A549 (cell line): Measurements from ENCODE around the gene JAM3. TPM values are rescaled to one million over a fixed set of nuclear protein-coding genes. Genes with fewer than 3 reads are reported as not detected.

ENCODE experiments used
- ATAC-seq, 2 experiments: fragments of 200-7000 bp in 1 of 2; fragments of >200 bp in 1 of 2; cut with Nextera tagmentation in 1 of 2; cut with Tn5 transposase in 1 of 2; 3 replicates each; pipeline versions ENCODE4 v1.8.0 to v1.9.1; 2018 to 2020; ENCODE audit warnings: mild to moderate bottlenecking in 1 of 2, moderate library complexity in 1 of 2
- CTCF ChIA-PET: fragments of 300-600 bp; sonication (Branson Sonifier 250); formaldehyde crosslinking; extraction: SDS; loops from one replicate; lab custom pipeline; 2021; ENCODE audit warnings: antibody characterized with exemption, inconsistent platforms; lab: Yijun Ruan, JAX
- POLR2A ChIA-PET: fragments of 350-600 bp; formaldehyde crosslinking; extraction: SDS; loops from one replicate; lab custom pipeline; 2021; ENCODE audit warnings: antibody characterized with exemption, inconsistent platforms; lab: Yijun Ruan, JAX
- DNase-seq, 2 experiments: peaks; one replicate each; pipeline versions ENCODE4 v3.0.0 to v3.0.0-alpha.2; 2011 to 2016; ENCODE audit warnings: low read depth in 1 of 2, low spot score in 1 of 2
- FAIRE-seq: peaks from 2 replicates; lab custom pipeline; 2011; peaks lifted over from hg19 to GRCh38; lab: Jason Lieb, UNC
- H3K27ac ChIP-seq, 2 experiments: fragments of >200 bp; sonication (Bioruptor Twin); formaldehyde crosslinking; 3 replicates each; pipeline ENCODE4 v1.5.1; 2016 to 2017
- H3K4me1 ChIP-seq: fragments of >200 bp; sonication (Bioruptor Twin); formaldehyde crosslinking; 3 replicates; pipeline ENCODE4 v1.6.1; 2016
- H3K4me2 ChIP-seq: fragments of >200 bp; sonication (Bioruptor Twin); formaldehyde crosslinking; 3 replicates; pipeline ENCODE4 v1.6.1; 2016
- H3K4me3 ChIP-seq: fragments of >200 bp; sonication (Bioruptor Twin); formaldehyde crosslinking; 3 replicates; pipeline ENCODE4 v1.5.1; 2016
- H3K9me3 ChIP-seq: fragments of >200 bp; sonication (Bioruptor Twin); formaldehyde crosslinking; 3 replicates; pipeline ENCODE4 v1.6.1; 2016
- ATOH8 ChIP-seq: fragments of 250-450 bp; sonication (Bioruptor Pico); IDR thresholded peaks from 2 replicates; pipeline ENCODE4 v1.5.0; 2020; ENCODE audit warnings: low read depth, mild to moderate bottlenecking, moderate library complexity
- BHLHE40 ChIP-seq: IDR thresholded peaks from 2 replicates; pipeline ENCODE4 v1.6.1; 2012; ENCODE audit warnings: low read depth, low read length, inconsistent platforms
- CBX8 ChIP-seq: fragments of 200-600 bp; sonication (generic); IDR thresholded peaks from 2 replicates; pipeline ENCODE4 v1.6.1; 2016
- CEBPB ChIP-seq, 2 experiments: fragments of >200 bp in 1 of 2; sonication (Bioruptor Twin) in 1 of 2; formaldehyde crosslinking in 1 of 2; IDR thresholded peaks; 2 replicates each; pipeline ENCODE4 v1.6.1; 2012 to 2016
- CHD2 ChIP-seq: fragments of 150-350 bp; IDR thresholded peaks from 2 replicates; pipeline ENCODE4 v1.6.1; 2014; ENCODE audit warnings: low read length; ENCODE audit not compliant: partially characterized antibody
- CHD4 ChIP-seq: fragments of 200-600 bp; sonication (generic); IDR thresholded peaks from 2 replicates; pipeline ENCODE4 v1.6.1; 2016; ENCODE audit warnings: antibody characterized with exemption, mild to moderate bottlenecking, borderline replicate concordance
- EHF ChIP-seq: fragments of 250-450 bp; sonication (Bioruptor Pico); IDR thresholded peaks from 2 replicates; pipeline ENCODE4 v1.5.0; 2020; ENCODE audit warnings: mild to moderate bottlenecking
- ESRRA ChIP-seq: fragments of 150-350 bp; IDR thresholded peaks from 2 replicates; pipeline ENCODE4 v1.6.1; 2014; ENCODE audit warnings: mild to moderate bottlenecking, low read length, borderline replicate concordance
- FOSB ChIP-seq: fragments of 250-450 bp; sonication (Bioruptor Pico); IDR thresholded peaks from 2 replicates; pipeline ENCODE4 v1.5.0; 2020; ENCODE audit warnings: mild to moderate bottlenecking, moderate library complexity
- FOSL2 ChIP-seq, 2 experiments: fragments of 450-650 bp in 1 of 2; fragments of >200 bp in 1 of 2; sonication (Bioruptor Twin) in 1 of 2; formaldehyde crosslinking; IDR thresholded peaks; 2 replicates each; pipeline versions ENCODE4 v1.5.0 to v1.6.1; 2016 to 2020; ENCODE audit warnings: mild to moderate bottlenecking in 1 of 2, moderate library complexity in 1 of 2
- FOXS1 ChIP-seq: fragments of 250-450 bp; sonication (Bioruptor Pico); IDR thresholded peaks from 2 replicates; pipeline ENCODE4 v1.5.0; 2020; ENCODE audit warnings: mild to moderate bottlenecking, moderate library complexity
- HES2 ChIP-seq: fragments of >200 bp; sonication (Bioruptor Twin); formaldehyde crosslinking; IDR thresholded peaks from 2 replicates; pipeline ENCODE4 v1.6.1; 2016
- HEYL ChIP-seq: fragments of 250-450 bp; sonication (Bioruptor Pico); IDR thresholded peaks from 2 replicates; pipeline ENCODE4 v1.8.0; 2021; ENCODE audit warnings: mild to moderate bottlenecking, moderate library complexity
- HOXB13 ChIP-seq: fragments of 250-450 bp; sonication (Bioruptor Pico); IDR thresholded peaks from 2 replicates; pipeline ENCODE4 v1.5.0; 2020; ENCODE audit warnings: low read depth, mild to moderate bottlenecking, moderate library complexity
- MAFK ChIP-seq: fragments of 450-650 bp; IDR thresholded peaks from 2 replicates; pipeline ENCODE4 v1.6.1; 2014; ENCODE audit not compliant: partially characterized antibody
- MAX ChIP-seq: IDR thresholded peaks from 2 replicates; pipeline ENCODE4 v1.6.1; 2012
- NPAS2 ChIP-seq: fragments of 250-450 bp; sonication (Bioruptor Pico); IDR thresholded peaks from 2 replicates; pipeline ENCODE4 v1.8.0; 2022; ENCODE audit warnings: mild to moderate bottlenecking, moderate library complexity, borderline replicate concordance
- RCOR1 ChIP-seq: fragments of 150-350 bp; IDR thresholded peaks from 2 replicates; pipeline ENCODE4 v1.6.1; 2014; ENCODE audit warnings: antibody characterized with exemption, low read length, low read depth
- REST ChIP-seq: fragments of 200-600 bp; sonication (generic); IDR thresholded peaks from 2 replicates; pipeline ENCODE4 v1.6.1; 2016; ENCODE audit warnings: antibody characterized with exemption, mild to moderate bottlenecking, moderate library complexity
- RNF2 ChIP-seq: fragments of 200-600 bp; sonication (generic); IDR thresholded peaks from 2 replicates; pipeline ENCODE4 v1.6.1; 2016; ENCODE audit warnings: low read depth, mild to moderate bottlenecking, antibody characterized with exemption, moderate library complexity, borderline replicate concordance
- SMC3 ChIP-seq: fragments of >200 bp; sonication (Bioruptor Twin); formaldehyde crosslinking; IDR thresholded peaks from 3 replicates; pipeline ENCODE4 v1.6.1; 2018; ENCODE audit warnings: inconsistent platforms
- ZC3H11A ChIP-seq: fragments of 450-650 bp; IDR thresholded peaks from 2 replicates; pipeline ENCODE4 v1.6.1; 2014; ENCODE audit warnings: antibody characterized with exemption, mild to moderate bottlenecking
- ZFP36 ChIP-seq: fragments of 450-650 bp; IDR thresholded peaks from 2 replicates; pipeline ENCODE4 v1.6.1; 2014; ENCODE audit warnings: borderline replicate concordance; ENCODE audit not compliant: partially characterized antibody
- ZNF302 ChIP-seq: fragments of 250-450 bp; sonication (Bioruptor Pico); IDR thresholded peaks from 2 replicates; pipeline ENCODE4 v1.9.0; 2021; ENCODE audit warnings: inconsistent platforms, mild to moderate bottlenecking, moderate library complexity
- ZSCAN20 ChIP-seq: fragments of 250-450 bp; sonication (Bioruptor Pico); IDR thresholded peaks from 2 replicates; pipeline ENCODE4 v1.8.0; 2022; ENCODE audit warnings: mild to moderate bottlenecking, moderate library complexity
- WGBS: methylation state at CpG from one replicate; pipeline ENCODE4 v1.1.6; 2017; ENCODE audit errors: missing lambda C conversion rate; 5-methylcytosine and 5-hydroxymethylcytosine counted together
- polyA plus RNA-seq, 4 experiments: library from polyadenylated mRNA; depleted of rRNA in 3 of 4; stranded (reverse); fragments of >200 nt; fragmentation: RNase III in 1 of 4; extraction: RNeasy Plus Mini Kit Qiagen cat#74134 plus additional on column Dnase treatment in 1 of 4; gene quantifications; 2 replicates in 3 of 4; 3 replicates in 1 of 4; pipeline ENCODE4 v1.2.3, GENCODE V29; 2011 to 2017
- TF ChIP-seq, protein P1 (sequence below): fragments of >200 bp; sonication (Bioruptor Twin); formaldehyde crosslinking; IDR thresholded peaks from 3 replicates; pipeline ENCODE4 v1.5.1; 2016

Gene JAM3
- polyA plus RNA-seq, 2 of the 4 experiments (the other 2 are of a cell fraction), result 4.0 to 5.2 TPM

GRCh38 chr11:134146598-134146997, 77.7 kb downstream of the JAM3 start:
- ATAC-seq, result no peak
- TF ChIP-seq FOSL2 (IDR thresholded peaks at IDR 0.05) (no peak), FOSL2 (CRISPR knock-in tag; IDR thresholded peaks at IDR 0.05) (no peak), CHD4 (no peak), ZFP36 (no peak), MAX (no peak), CBX8 (no peak), MAFK (no peak), REST (no peak), HOXB13 (CRISPR knock-in tag) (no peak)
- WGBS, result 97% methylated on average over 3 of the region's 3 CpGs

DNA sequence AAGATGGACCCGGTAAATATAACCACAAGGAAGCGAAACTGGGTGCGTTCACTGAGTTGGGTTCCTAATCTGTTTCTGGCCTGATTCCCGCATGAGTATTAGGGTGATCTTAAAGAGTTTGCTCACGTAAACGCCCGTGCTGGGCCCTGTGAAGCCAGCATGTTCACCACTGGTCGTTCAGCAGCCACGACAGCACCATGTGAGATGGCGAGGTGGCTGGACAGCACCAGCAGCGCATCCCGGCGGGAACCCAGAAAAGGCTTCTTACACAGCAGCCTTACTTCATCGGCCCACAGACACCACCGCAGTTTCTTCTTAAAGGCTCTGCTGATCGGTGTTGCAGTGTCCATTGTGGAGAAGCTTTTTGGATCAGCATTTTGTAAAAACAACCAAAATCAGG, 80.5 kb downstream of the JAM3 start:
- no peak for TF ChIP-seq ZC3H11A
- TF ChIP-seq EHF (CRISPR knock-in tag), result no peak
- no peak for TF ChIP-seq ESRRA
- TF ChIP-seq, protein P1, sequence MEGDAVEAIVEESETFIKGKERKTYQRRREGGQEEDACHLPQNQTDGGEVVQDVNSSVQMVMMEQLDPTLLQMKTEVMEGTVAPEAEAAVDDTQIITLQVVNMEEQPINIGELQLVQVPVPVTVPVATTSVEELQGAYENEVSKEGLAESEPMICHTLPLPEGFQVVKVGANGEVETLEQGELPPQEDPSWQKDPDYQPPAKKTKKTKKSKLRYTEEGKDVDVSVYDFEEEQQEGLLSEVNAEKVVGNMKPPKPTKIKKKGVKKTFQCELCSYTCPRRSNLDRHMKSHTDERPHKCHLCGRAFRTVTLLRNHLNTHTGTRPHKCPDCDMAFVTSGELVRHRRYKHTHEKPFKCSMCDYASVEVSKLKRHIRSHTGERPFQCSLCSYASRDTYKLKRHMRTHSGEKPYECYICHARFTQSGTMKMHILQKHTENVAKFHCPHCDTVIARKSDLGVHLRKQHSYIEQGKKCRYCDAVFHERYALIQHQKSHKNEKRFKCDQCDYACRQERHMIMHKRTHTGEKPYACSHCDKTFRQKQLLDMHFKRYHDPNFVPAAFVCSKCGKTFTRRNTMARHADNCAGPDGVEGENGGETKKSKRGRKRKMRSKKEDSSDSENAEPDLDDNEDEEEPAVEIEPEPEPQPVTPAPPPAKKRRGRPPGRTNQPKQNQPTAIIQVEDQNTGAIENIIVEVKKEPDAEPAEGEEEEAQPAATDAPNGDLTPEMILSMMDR, result no peak
- TF ChIP-seq RNF2, result no peak
- no peak for TF ChIP-seq ZSCAN20 (CRISPR knock-in tag)
- TF ChIP-seq CHD2, result no peak
- TF ChIP-seq HEYL, result no peak
- no peak for TF ChIP-seq FOSB (CRISPR knock-in tag)
- no peak for TF ChIP-seq HES2
- no peak for TF ChIP-seq SMC3
- no peak for TF ChIP-seq FOSL2 (IDR thresholded peaks at IDR 0.05)
- no peak for TF ChIP-seq FOSL2 (CRISPR knock-in tag; IDR thresholded peaks at IDR 0.05)
- TF ChIP-seq ATOH8 (CRISPR knock-in tag), result no peak
- TF ChIP-seq BHLHE40, result no peak
- TF ChIP-seq CHD4, result no peak
- no peak for TF ChIP-seq ZNF302
- TF ChIP-seq CEBPB (IDR thresholded peaks at IDR 0.05), result no peak
- no peak for TF ChIP-seq NPAS2 (CRISPR knock-in tag)
- no peak for TF ChIP-seq FOXS1 (CRISPR knock-in tag)
- no peak for TF ChIP-seq RCOR1
- no peaks in the 10 kb centered on the region for H3K4me1 ChIP-seq
- no peak for FAIRE-seq
- CTCF ChIA-PET, result no interaction called here
- DNase-seq, result no peak
- peaks cover 4% of the 10 kb centered on the region; the same call in 1 of the 3 replicates for H3K9me3 ChIP-seq
- no peak for ATAC-seq
- H3K4me3 ChIP-seq, result no peak overlapping the region
- 96% methylated on average over 11 of the region's 16 CpGs for WGBS
- H3K4me2 ChIP-seq, result no peak overlapping the region
- H3K27ac ChIP-seq, result no peak overlapping the region
- POLR2A ChIA-PET, result no interaction called here

More at GRCh38 chr11:134146598-134146997, 77.7 kb downstream of the JAM3 start:
- Histone ChIP-seq H3K27ac (no peak overlapping the region), H3K4me3 (no peak overlapping the region), H3K4me2 (no peak overlapping the region), H3K9me3 (peaks cover 18% of the 10 kb centered on the region; the same call in 2 of the 3 replicates), H3K4me1 (no peaks in the 10 kb centered on the region)
- FAIRE-seq (no peak), DNase-seq (no peak)
- POLR2A ChIA-PET, result no interaction called here
- CTCF ChIA-PET, result interaction anchor here (1.2 kb wide), 1 partner anchor 16 kb away, joined by 3 read pairs; no protein-coding TSS in a partner anchor
